HG02763 (cell line): ENCODE results near the gene SCAANT1.

ENCODE experiments used
- ATAC-seq: cut with Tn5 transposase; IDR thresholded peaks from one replicate; pipeline ENCODE4 v1.9.1; 2021; ENCODE audit warnings: mild to moderate bottlenecking, moderate library complexity; ENCODE audit not compliant: unreplicated experiment

SCAANT1 gene

GRCh38 chr3:63911873-63912767 is at the start of gene SCAANT1:
Gene SCAANT1, minus strand, starts transcription at chr3:63912383.
- ATAC-seq, result peak; percentile 72

- peak; percentile 78 for ATAC-seq
Observed at GRCh38 chr3:63961891-63962290, 49.7 kb upstream of the SCAANT1 start.

- ATAC-seq, result no peak
Observed at GRCh38 chr3:63960048-63960711, 48.0 kb upstream of the SCAANT1 start.

DNA sequence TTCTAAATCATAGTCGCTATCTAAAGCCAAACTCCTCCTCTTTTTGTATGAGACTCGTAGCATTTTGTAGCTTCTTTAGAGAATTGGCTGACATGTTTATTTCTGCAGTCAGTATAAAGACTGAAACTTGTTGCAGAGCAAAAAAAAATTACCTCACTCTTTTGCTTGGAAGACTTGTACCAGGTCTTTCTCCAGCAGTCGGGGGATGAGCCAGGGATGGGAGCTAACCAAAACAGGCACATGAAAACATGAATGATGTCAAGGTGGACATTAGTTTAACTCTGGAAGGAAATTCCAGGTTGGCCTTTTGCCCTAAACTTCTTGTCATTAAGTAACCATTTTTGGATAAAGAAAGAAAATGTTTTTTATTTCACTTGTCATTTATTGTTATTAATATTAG is 47.0 kb upstream of the SCAANT1 start:
- no peak for ATAC-seq

DNA sequence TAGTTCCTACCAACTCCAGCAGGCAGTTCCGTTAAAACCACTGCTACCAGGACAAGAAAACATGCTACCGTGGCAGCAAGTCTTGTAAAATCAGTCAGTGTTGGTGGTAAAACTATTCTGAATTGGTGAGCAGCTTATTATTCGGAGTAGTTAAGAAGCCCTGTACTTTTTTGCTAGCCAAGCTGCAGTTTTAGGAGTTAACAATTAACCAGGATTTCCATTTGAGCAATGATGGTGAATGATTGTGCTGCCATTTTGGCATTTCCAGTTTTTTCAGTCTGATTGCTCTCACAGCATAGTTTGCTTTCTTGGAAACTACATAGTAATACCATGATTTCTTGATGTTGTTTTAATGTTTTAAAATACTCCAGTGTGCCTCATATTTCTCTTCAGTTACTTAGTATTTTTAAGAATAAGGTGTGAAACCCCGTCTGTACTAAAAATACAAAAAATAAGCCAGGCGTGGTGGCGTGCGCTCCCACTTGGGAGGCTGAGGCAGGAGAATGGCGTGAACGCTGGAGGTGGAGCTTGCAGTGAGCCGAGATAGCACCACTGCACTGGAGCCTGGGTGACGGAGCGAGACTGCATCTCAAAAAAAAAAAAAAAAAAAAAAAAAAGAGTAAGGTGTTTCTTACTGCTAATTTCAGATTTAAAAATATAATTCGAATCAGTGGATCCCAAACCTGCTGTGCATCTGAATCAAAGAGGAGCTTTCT is 43.8 kb upstream of the SCAANT1 start:
- no peak for ATAC-seq

- ATAC-seq, result no peak
Observed at GRCh38 chr3:63955036-63955650, 43.0 kb upstream of the SCAANT1 start.

GRCh38 chr3:63954182-63954581 is 42.0 kb upstream of the SCAANT1 start:
- no peak for ATAC-seq

DNA sequence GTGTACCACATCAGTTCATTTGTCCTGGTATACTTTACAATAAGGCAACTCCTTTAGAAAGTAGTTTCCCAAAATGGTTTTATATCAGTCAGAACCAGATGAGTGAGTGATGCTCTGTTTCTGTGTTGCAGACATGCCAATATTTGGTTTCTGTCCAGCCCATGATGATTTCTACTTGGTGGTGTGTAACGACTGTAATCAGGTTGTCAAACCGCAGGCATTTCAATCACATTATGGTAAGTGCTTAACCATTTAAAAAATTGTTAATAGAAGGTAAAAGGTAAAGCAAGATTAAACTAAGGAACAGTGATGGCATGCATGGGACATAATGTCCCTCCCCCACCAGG is 40.0 kb upstream of the SCAANT1 start:
- ATAC-seq, result no peak

DNA sequence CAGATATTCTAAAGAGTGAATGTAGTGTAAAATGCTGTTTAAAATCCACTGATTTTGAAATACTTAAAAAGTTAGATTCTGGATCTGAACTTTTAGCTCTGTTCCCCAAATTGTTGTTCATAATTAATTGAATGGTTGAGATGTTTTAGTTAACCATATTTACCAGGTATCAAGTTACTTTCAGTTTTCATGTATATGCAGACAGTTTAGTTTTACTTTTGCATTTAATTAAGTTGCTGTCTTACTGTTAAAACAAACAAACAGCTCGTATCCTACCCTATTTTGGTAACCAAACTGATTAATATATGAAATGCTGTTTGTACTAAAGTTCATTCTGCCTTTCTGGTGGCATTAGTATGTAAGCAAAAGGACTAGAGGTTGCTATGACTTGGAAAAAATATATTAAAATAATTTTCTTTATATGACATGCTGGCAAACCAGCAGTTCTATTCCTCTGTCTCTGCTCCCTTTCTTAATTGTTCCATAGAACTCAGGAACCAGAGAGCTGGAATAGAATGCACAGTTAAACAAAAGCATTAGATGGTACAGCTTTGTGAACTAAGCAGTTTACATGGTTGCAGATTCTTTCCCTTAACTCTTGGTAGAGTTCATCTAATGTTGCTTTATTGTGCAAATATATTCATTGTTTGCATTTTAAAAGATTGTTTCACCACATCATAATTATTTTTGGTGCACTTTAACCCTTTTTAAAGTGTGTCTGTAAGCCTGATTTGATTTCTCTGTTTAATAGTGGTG is 39.5 kb upstream of the SCAANT1 start:
- no peak for ATAC-seq

GRCh38 chr3:63950698-63951097 is 38.5 kb upstream of the SCAANT1 start:
- no peak for ATAC-seq

DNA sequence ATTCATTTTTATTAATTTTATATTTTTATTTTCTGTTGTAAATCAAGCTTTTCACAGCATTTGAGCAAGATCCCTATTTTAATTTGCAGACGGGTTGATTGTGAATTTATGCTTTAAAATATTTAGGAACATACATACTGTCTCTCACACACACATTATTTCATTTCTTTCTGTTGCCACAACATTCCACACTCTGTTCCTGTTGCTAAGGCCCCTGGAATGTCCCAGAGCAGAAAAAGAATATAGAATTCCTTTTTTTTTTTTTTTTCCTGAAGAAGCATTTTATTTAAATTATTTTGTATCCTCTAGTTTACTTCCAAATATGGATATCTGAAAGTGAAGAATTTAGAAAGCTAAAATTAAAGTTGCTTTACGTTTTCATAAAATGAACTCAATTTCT is 36.8 kb upstream of the SCAANT1 start:
- ATAC-seq, result no peak

GRCh38 chr3:63947594-63947993 is 35.4 kb upstream of the SCAANT1 start:
- ATAC-seq, result no peak

DNA sequence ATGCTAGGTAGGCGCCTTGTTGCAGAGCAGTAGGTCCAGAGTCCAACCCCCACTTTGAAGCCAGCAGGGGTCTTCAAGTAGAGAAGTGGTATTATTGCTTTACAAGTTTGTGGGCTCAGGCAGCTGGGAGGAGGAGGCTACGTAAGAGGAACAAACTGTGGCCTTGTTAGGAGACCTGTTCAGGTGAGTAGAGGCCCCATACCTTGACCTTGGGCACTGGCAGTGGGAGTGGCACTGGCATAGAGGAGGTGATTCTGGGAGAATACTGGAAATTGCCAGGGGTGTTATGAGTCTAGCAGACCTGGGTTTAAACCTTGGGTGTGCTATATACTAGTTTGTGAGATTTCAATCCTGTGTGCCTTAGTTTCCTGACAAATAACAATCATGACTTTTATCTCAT is 34.6 kb upstream of the SCAANT1 start:
- no peak for ATAC-seq

DNA sequence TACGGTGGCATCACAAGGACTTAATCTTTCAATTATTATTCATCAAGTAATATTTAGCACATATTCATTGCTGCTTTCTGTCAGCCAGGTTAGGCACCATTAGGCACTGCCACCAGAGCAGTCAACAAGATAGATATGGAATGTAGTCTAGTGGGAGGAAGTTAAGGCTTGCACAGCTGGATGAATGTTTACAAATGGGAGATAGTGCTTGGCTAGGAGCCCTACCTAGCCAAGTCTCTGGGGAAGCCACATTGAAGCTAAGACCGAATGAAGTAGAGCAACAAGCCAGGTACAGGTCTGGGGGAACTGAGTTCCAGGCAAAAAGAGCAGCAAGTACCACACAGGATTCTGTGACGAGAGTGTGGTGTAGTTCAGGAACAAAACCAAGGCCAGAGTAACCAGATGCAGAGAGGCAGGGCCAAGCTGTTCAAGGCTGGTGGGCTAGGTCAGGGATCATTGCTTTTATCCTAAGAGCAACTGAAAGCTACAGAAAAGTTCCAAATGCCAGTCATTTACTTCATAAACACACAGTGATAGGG is 33.4 kb upstream of the SCAANT1 start:
- ATAC-seq, result no peak

GRCh38 chr3:63943678-63944077 is 31.5 kb upstream of the SCAANT1 start:
- ATAC-seq, result no peak

DNA sequence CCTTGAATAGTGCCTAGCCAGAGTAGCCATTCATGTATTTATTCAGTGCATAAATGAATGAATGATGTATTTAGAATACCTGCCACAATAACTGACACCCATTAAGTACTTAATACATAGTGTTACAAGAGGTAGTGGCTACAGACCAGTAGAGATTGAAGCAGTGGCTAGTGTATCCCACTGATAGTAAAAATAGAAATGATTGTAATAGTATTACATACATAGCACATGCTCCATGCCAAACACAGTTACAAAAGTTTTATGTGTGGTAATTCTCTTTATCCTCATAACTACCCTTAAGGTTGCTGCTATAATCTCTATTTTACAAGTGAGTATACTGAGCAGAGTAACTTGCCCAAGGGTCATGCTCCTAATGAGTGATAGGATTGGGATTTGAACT is 30.3 kb upstream of the SCAANT1 start:
- ATAC-seq, result no peak

GRCh38 chr3:63940389-63940757 is 28.2 kb upstream of the SCAANT1 start:
- ATAC-seq, result no peak

DNA sequence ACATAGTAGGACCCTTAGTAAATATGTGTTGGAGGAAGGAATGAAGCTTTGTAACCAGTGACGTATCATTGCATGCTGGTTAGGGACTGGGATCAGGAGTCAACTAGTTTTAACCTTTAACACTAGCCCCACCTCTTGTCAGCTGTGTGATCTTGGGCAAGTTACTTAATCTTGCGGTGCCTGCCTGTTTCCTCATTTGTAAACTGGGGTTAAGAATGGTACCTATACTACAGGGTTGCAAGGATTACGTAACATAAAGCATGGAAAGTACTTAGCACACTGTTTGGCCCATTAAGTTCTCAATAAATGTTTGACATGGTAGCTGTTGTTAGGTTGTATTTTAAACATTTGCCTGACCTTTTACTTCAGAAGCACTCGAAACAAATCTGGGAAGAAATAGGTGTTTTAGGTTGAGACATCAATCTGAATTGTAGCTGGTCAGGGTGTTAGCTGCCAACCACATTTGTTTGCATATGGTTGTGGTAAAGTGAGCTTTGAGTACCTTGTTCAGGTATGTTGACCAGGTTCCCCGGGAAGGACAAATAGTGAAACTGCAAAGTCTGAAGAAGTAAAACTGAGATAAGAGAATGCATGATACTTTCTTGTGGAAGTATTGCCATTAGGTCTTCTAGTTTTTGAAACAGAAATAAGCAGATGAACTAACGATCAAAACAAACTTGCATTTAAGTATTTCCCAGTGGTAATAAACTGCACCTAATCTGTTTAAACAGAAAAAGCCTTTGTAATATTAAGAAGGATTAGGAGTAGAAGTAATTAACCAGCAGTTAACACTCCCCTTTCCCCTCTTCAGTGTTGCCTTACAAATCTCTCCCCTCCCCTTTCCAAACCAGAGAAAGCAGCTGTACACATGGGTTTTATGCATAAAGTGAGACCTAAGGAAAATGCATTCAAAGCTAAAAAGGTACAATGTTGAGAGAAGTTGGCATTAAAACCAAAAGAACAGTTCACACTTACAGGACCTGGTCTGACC is 25.8 kb upstream of the SCAANT1 start:
- ATAC-seq, result peak; percentile 62

DNA sequence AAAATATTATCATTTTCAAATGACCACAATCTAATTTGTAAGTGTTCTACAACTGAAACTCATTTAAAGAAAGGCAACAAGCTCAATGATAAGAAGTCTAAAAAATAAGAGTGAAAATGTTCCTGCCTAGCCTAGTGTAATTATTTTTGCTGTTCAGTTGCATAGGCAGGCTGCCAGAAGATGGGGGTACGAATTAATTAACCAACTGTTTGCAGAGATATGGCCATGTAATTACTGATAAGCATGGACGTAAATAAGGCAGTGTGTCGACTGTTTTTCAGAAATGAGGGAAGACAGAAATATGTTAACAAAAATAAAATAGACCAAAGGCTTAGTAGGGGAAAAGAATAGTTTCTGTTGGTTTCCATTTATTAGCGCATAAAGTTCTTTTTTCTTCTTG is 24.7 kb upstream of the SCAANT1 start:
- no peak for ATAC-seq
